HepG2 (cell line): Measurements from ENCODE around the gene ARL15. TPM values are rescaled to one million over a fixed set of nuclear protein-coding genes. Genes with fewer than 3 reads are reported as not detected.

Experiments used
- FOXA1 ChIP-seq, 2 experiments: fragments of 450-650 bp in 1 of 2; sonication (generic) in 1 of 2; formaldehyde crosslinking in 1 of 2; IDR thresholded peaks; 2 replicates each; pipeline versions ENCODE4 v1.4.0 to v1.6.1; 2016 to 2020; ENCODE audit warnings: missing genetic modification reagents in 1 of 2
- GABPA ChIP-seq, 2 experiments: IDR thresholded peaks; 2 replicates each; pipeline ENCODE4 v1.6.1; 2011 to 2016; ENCODE audit warnings: low read depth in 2 of 2, low read length in 1 of 2, missing biosample characterization in 1 of 2, missing genetic modification characterization in 1 of 2
- NAIF1 ChIP-seq: sonication (generic); formaldehyde crosslinking; IDR thresholded peaks from 2 replicates; pipeline ENCODE4 v1.5.0; 2020; ENCODE audit warnings: mild to moderate bottlenecking, missing genetic modification reagents, borderline replicate concordance
- NRL ChIP-seq: sonication (generic); formaldehyde crosslinking; IDR thresholded peaks from 2 replicates; pipeline ENCODE4 v1.5.0; 2020; ENCODE audit warnings: missing genetic modification reagents, mild to moderate bottlenecking, moderate library complexity, borderline replicate concordance
- POLR2G ChIP-seq: fragments of 200-400 bp; formaldehyde crosslinking; IDR thresholded peaks from 2 replicates; pipeline ENCODE4 v1.6.1; 2018; ENCODE audit warnings: mild to moderate bottlenecking, low read depth, low read length, moderate library complexity
- RBM22 ChIP-seq: fragments of 200-400 bp; formaldehyde crosslinking; optimal IDR thresholded peaks from 2 replicates; pipeline ENCODE3; 2017; ENCODE audit warnings: mild to moderate bottlenecking, low read length, moderate library complexity
- RFX3 ChIP-seq: IDR thresholded peaks from 2 replicates; pipeline ENCODE4 v1.6.1; 2016; ENCODE audit warnings: missing biosample characterization, missing genetic modification reagents
- RFX5 ChIP-seq: IDR thresholded peaks from 2 replicates; pipeline ENCODE4 v1.6.1; 2011; ENCODE audit warnings: low read depth, low read length, improper control_type of control experiment
- SMAD1 ChIP-seq: sonication (generic); formaldehyde crosslinking; IDR thresholded peaks from 2 replicates; pipeline ENCODE4 v1.4.0; 2020; ENCODE audit warnings: missing genetic modification reagents, low read depth, mild to moderate bottlenecking, borderline replicate concordance
- ZBTB1 ChIP-seq: sonication (generic); formaldehyde crosslinking; IDR thresholded peaks from 2 replicates; pipeline ENCODE4 v1.4.0; 2020; ENCODE audit warnings: missing genetic modification reagents, borderline replicate concordance
- ZMYM2 ChIP-seq: sonication (generic); formaldehyde crosslinking; IDR thresholded peaks from 2 replicates; pipeline ENCODE4 v1.8.0; 2022; ENCODE audit warnings: mild to moderate bottlenecking, missing genetic modification reagents
- ZNF232 ChIP-seq: sonication (generic); formaldehyde crosslinking; IDR thresholded peaks from 2 replicates; pipeline ENCODE4 v1.4.0; 2020; ENCODE audit warnings: missing genetic modification reagents, borderline replicate concordance
- ZNF354B ChIP-seq: sonication (generic); formaldehyde crosslinking; IDR thresholded peaks from 2 replicates; pipeline ENCODE4 v1.8.0; 2022; ENCODE audit warnings: mild to moderate bottlenecking, missing genetic modification reagents
- ZNF891 ChIP-seq: sonication (generic); formaldehyde crosslinking; IDR thresholded peaks from 2 replicates; pipeline ENCODE4 v1.5.0; 2020; ENCODE audit warnings: mild to moderate bottlenecking, missing genetic modification reagents
- ZSCAN22 ChIP-seq: sonication (generic); formaldehyde crosslinking; IDR thresholded peaks from 2 replicates; pipeline ENCODE4 v1.4.0; 2020; ENCODE audit warnings: mild to moderate bottlenecking, missing genetic modification reagents
- polyA plus RNA-seq, 8 experiments: library from polyadenylated mRNA; depleted of rRNA in 3 of 8; stranded (reverse) in 7 of 8; unstranded in 1 of 8; fragments of >200 nt; fragmentation: Illumina TruSeq in 4 of 8; extraction: Trizol in 4 of 8; gene quantifications; 2 replicates each; pipeline versions ENCODE4 v1.2.1 to v1.2.3, GENCODE V29; 2011 to 2016; ENCODE audit warnings: low read depth in 4 of 8, missing spikeins in 1 of 8, mixed read lengths in 1 of 8; ENCODE audit not compliant: insufficient read depth in 1 of 8
- total RNA-seq, 5 experiments: library from RNA; depleted of rRNA; stranded (reverse); fragments of >200 nt; fragmentation: Illumina TruSeq; extraction: Trizol; gene quantifications; 2 replicates each; pipeline ENCODE4 v1.2.3, GENCODE V29; 2016; ENCODE audit warnings: low read depth in 1 of 5
- TF ChIP-seq, protein P1 (sequence below): sonication (generic); formaldehyde crosslinking; IDR thresholded peaks from one replicate; pipeline ENCODE4 v1.5.1; 2020; ENCODE audit warnings: mild to moderate bottlenecking, missing genetic modification reagents; ENCODE audit errors: not compliant biosample characterization
- TF ChIP-seq, protein P2 (sequence below): IDR thresholded peaks from 2 replicates; pipeline ENCODE4 v1.6.1; 2012; ENCODE audit warnings: inconsistent platforms
- TF ChIP-seq, protein P3 (sequence below): sonication (generic); formaldehyde crosslinking; IDR thresholded peaks from 2 replicates; pipeline ENCODE4 v1.5.0; 2020; ENCODE audit warnings: missing genetic modification reagents

The ARL15 gene
- total and polyA plus RNA-seq, 2 of the 13 experiments (the other 11 are each of a cell fraction or from before 2014, with no cell fraction given): 2.5 to 7.7 TPM

DNA sequence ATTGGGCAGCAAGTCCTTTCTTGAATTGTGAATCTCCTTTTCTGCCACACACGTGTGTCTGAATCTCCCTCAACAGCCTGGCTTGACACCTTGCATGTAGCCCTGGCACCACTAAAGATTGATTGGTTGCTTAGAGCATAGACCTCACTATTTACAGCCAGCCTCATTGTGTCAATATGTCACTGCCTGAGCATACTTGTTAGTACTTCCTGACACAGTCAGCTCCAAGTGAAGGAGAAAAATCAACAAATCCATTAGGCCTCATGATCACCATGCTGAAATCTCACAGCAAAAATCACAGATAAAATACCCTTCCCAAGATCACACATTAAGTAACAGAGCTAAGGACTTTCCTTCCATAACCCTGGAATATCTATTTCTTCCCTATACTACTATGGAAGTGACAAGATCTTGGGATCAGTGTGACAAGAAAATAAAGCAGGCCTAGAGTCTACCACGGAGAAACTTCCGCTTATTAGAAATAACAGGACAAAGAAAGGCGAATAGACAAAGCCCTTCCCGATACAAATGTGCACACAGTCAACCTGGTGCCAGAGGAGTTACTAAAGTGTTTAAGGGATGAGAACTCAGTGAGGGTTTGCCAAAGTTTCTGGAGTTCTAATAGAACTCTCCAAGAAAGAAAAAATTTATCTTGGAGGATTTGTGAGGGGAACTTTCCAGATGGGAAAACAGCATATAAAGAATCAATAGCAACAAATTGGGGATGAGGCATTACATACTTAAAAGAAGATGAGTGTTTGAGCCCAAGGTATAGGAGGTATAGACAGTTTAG lies 5.6 kb upstream of the ARL15 start (continued):
- TF ChIP-seq, protein P1, sequence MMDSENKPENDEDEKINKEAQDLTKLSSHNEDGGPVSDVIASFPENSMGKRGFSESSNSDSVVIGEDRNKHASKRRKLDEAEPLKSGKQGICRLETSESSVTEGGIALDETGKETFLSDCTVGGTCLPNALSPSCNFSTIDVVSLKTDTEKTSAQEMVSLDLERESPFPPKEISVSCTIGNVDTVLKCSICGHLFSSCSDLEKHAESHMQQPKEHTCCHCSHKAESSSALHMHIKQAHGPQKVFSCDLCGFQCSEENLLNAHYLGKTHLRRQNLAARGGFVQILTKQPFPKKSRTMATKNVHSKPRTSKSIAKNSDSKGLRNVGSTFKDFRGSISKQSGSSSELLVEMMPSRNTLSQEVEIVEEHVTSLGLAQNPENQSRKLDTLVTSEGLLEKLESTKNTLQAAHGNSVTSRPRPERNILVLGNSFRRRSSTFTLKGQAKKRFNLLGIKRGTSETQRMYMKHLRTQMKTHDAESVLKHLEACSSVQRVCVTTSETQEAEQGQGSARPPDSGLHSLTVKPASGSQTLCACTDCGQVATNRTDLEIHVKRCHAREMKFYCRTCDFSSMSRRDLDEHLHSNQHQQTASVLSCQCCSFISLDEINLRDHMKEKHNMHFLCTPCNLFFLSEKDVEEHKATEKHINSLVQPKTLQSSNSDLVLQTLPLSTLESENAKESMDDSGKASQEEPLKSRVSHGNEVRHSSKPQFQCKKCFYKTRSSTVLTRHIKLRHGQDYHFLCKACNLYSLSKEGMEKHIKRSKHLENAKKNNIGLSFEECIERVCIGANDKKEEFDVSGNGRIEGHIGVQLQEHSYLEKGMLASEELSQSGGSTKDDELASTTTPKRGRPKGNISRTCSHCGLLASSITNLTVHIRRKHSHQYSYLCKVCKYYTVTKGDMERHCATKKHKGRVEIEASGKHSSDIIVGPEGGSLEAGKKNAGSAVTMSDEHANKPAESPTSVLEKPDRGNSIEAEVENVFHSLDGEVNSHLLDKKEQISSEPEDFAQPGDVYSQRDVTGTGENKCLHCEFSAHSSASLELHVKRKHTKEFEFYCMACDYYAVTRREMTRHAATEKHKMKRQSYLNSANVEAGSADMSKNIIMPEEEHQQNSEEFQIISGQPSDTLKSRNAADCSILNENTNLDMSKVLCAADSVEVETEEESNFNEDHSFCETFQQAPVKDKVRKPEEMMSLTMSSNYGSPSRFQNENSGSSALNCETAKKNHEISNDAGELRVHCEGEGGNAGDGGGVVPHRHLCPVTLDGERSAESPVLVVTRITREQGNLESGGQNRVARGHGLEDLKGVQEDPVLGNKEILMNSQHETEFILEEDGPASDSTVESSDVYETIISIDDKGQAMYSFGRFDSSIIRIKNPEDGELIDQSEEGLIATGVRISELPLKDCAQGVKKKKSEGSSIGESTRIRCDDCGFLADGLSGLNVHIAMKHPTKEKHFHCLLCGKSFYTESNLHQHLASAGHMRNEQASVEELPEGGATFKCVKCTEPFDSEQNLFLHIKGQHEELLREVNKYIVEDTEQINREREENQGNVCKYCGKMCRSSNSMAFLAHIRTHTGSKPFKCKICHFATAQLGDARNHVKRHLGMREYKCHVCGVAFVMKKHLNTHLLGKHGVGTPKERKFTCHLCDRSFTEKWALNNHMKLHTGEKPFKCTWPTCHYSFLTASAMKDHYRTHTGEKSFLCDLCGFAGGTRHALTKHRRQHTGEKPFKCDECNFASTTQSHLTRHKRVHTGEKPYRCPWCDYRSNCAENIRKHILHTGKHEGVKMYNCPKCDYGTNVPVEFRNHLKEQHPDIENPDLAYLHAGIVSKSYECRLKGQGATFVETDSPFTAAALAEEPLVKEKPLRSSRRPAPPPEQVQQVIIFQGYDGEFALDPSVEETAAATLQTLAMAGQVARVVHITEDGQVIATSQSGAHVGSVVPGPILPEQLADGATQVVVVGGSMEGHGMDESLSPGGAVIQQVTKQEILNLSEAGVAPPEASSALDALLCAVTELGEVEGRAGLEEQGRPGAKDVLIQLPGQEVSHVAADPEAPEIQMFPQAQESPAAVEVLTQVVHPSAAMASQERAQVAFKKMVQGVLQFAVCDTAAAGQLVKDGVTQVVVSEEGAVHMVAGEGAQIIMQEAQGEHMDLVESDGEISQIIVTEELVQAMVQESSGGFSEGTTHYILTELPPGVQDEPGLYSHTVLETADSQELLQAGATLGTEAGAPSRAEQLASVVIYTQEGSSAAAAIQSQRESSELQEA (CRISPR knock-in tag): no peak
- TF ChIP-seq, protein P2, sequence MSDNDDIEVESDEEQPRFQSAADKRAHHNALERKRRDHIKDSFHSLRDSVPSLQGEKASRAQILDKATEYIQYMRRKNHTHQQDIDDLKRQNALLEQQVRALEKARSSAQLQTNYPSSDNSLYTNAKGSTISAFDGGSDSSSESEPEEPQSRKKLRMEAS: peak; percentile 36; the same call in 1 of the 2 replicates
- TF ChIP-seq ZSCAN22 (CRISPR knock-in tag) (no peak), NAIF1 (CRISPR knock-in tag) (no peak), ZBTB1 (CRISPR knock-in tag) (no peak), POLR2G (no peak), FOXA1 (IDR thresholded peaks at IDR 0.05) (0 out of 2 replicates have a peak, but pooled peaks have one; percentile 29), FOXA1 (CRISPR knock-in tag; IDR thresholded peaks at IDR 0.05) (peak; percentile 26; the same call in 1 of the 2 replicates), ZMYM2 (no peak), RFX3 (CRISPR knock-in tag) (no peak), ZNF891 (no peak), RFX5 (no peak), RBM22 (no peak), ZNF232 (CRISPR knock-in tag) (no peak), NRL (CRISPR knock-in tag) (no peak), GABPA (IDR thresholded peaks at IDR 0.05; ENCODE audit: low read depth, low read length) (no peak), GABPA (CRISPR knock-in tag; IDR thresholded peaks at IDR 0.05; ENCODE audit: low read depth) (peak; percentile 17; the same call in 1 of the 2 replicates), ZNF354B (CRISPR knock-in tag) (no peak), SMAD1 (CRISPR knock-in tag) (no peak)
- TF ChIP-seq, protein P3, sequence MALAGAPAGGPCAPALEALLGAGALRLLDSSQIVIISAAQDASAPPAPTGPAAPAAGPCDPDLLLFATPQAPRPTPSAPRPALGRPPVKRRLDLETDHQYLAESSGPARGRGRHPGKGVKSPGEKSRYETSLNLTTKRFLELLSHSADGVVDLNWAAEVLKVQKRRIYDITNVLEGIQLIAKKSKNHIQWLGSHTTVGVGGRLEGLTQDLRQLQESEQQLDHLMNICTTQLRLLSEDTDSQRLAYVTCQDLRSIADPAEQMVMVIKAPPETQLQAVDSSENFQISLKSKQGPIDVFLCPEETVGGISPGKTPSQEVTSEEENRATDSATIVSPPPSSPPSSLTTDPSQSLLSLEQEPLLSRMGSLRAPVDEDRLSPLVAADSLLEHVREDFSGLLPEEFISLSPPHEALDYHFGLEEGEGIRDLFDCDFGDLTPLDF (CRISPR knock-in tag): no peak
